ELR (cell line): Measurements from ENCODE around the gene SLC27A5.
"Not testable (repeated sequence)": the region's sequence is repeated elsewhere in the genome, so short reads cannot be mapped to it uniquely, and the experiment has no call there.

Experiments
- DNase-seq: peaks from one replicate; pipeline ENCODE4 v3.0.0-alpha.2; 2015; ENCODE audit warnings: low read depth

SLC27A5 gene

DNA sequence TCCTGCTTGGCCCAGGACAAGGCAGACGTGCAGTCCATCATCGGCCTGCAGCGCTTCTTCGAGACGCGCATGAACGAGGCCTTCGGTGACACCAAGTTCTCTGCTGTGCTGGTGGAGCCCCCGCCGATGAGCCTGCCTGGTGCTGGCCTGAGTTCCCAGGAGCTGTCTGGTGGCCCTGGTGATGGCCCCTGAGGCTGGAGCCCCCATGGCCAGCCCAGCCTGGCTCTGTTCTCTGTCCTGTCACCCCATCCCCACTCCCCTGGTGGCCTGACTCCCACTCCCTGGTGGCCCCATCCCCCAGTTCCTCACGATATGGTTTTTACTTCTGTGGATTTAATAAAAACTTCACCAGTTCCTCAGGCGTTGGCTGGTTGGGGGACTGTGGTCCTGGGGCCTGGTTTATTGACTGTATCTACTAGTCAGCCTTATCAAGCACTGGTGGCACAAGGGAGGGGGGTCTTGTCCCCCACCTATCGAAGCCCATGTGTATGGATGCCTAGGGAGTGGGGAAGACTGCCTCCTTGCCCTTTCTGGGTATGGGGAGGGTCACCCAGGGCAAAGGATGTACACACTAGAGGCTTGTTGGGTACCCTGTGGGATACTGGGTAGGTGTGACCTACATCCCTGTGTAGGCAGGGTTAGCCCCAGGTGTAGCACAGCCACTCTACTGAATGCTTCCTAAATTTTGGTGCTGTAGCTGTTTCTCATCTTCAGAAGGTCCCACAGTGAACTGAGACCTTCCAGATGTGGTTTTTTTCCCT is 38.8 kb upstream of the SLC27A5 start:
- no peak for DNase-seq

DNA sequence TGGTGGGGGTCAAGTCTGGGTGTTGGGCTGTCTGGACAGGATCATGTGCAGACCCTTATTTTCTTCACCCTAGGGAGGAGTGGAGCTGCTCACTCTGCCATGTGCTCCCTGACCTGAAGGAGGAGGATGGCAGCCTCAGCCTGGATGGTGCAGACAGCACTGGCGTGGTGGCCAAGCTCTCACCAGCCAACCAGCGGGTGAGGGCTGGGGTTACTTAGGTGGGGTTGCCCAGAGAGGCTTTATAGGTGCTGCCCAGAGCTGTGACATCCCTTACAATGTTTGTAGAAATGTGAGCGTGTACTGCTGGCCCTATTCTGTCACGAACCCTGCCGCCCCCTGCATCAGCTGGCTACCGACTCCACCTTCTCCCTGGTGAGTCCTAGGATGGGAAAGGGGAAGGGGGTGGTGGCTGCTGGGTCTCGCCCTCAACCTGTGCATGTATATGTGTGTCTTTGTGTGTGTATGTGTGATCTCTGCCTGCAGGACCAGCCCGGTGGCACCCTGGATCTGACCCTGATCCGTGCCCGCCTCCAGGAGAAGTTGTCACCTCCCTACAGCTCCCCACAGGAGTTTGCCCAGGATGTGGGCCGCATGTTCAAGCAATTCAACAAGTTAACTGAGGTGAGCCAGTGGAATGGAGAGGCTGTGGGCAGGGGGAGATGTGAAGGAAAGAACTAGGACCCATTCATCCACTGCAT is 38.0 kb upstream of the SLC27A5 start:
- DNase-seq: no peak

DNA sequence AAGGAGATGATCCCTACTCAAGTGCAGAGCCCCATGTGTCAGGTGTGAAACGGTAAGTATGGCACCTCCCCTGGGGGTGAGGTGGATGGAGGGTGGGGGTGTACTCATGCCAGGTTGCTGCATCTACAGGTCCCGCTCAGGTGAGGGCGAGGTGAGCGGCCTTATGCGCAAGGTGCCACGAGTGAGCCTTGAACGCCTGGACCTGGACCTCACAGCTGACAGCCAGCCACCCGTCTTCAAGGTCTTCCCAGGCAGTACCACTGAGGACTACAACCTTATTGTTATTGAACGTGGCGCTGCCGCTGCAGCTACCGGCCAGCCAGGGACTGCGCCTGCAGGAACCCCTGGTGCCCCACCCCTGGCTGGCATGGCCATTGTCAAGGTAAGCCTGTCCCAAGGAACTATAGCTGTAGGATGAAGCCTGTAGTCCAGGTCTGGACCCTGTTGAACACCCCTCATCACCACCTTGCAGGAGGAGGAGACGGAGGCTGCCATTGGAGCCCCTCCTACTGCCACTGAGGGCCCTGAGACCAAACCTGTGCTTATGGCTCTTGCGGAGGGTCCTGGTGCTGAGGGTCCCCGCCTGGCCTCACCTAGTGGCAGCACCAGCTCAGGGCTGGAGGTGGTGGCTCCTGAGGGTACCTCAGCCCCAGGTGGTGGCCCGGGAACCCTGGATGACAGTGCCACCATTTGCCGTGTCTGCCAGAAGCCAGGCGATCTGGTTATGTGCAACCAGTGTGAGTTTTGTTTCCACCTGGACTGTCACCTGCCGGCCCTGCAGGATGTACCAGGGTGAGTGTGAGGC is 37.3 kb upstream of the SLC27A5 start:
- DNase-seq: no peak

GRCh38 chr19:58547323-58548312 is 35.8 kb upstream of the SLC27A5 start:
- no peak for DNase-seq

DNA sequence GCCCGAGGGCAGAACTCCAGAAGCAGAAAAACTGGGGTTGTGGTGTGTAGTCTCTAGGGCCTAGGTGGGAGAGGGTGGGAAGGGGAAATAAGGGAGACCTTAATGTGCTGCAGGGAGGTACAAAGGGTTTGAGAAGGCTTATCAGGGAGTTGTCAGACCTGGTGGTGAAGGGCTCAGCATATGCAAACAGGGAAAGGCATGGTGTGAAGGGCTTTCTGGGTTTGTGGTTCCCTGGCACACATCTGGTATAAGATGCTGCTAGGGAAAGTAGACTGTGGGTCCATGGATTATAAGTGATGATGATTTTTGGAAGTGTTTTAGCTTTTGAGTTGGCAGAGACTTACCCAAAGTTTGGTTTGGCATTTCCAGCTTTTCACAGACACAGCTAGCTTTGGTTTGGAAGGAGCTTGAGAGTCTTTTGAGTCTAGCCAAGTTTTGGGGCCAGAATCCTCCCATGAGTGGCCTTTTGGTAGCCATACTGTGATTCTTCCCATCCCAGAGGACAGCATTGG is 34.3 kb upstream of the SLC27A5 start:
- no peak for DNase-seq

- DNase-seq: no peak
These were observed 33.7 kb upstream of the SLC27A5 start for GRCh38 chr19:58545286-58546018.

- DNase-seq: peak; percentile 54
These were observed 32.9 kb upstream of the SLC27A5 start for GRCh38 chr19:58544591-58545285.

DNA sequence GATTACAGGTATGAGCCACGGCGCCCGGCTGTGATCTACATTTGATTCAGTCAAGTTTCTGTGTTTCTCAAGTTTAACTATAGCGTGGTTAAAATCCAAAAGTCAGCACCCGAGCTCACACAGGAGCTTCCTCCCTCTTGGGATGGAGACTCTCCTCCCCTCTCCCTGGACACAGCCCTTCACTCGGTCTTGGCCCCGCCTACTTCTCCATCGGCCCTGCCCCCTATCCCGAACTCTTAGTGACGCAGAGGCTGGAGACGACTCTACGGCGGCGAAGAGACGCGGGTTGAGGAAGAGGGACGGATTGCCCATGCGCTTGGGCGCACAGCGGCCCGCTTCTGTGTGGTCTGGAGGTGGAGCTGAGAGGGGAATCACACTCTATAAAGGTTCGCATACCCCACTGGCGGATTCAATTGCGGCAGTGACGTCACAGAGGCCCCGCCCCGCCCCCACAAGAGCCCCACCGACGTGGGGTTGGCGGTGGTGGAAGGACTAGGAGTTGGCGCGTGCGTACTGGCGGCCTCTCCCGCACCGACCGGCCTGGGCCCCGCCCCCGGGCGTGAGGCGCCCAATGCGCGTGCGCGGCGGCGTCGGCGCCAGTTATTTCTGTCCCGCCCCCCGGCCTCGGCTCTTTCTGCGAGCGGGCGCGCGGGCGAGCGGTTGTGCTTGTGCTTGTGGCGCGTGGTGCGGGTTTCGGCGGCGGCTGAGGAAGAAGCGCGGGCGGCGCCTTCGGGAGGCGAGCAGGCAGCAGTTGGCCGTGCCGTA is 32.2 kb upstream of the SLC27A5 start, which contains the start of gene TRIM28:
Gene TRIM28 (plus strand): TSS at position 239 of the 765 bp plus-strand sequence. CDS start 694 bp downstream, outside the sequence.
- peak; percentile 97 for DNase-seq

DNA sequence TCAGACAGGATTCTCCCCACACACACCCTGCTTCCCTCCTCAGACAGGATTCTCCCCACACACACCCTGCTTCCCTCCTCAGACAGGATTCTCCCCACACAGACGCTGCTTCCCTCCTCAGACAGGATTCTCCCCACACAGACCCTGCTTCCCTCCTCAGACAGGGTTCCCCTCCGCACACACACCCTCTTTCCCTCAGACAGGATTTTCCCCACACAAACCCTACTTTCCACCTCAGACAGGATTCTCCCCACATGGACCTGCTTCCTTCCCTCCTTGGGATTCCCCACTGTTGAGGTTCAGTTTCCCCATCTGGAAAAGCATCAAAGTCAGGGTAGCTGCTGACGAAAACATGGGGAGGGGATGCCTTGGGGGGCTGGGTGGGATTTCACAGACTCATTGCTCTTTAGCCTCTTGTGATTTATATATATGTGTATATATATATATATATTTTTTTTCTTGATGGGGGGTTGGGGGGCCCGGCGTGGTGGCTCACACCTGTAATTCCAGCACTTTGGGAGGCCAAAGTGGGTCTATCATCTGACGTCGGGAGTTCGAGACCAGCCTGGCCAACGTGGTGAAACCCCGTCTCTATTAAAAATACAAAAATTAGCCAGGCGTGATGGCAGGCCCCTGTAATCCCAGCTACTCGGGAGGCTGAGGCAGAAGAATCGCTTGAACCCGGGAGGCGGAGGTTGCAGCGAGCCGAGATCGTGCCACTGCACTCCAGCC is 31.0 kb upstream of the SLC27A5 start:
- not testable (repeated sequence) for DNase-seq

DNA sequence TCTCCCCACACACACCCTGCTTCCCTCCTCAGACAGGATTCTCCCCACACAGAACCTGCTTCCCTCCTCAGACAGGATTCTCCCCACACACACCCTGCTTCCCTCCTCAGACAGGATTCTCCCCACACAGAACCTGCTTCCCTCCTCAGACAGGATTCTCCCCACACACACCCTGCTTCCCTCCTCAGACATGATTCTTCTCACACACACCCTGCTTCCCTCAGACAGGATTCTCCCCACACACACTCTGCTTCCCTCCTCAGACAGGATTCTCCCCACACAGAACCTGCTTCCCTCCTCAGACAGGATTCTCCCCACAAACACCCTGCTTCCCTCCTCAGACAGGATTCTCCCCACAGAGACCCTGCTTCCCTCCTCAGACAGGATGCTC is 27.4 kb upstream of the SLC27A5 start:
- DNase-seq: not testable (repeated sequence)

DNA sequence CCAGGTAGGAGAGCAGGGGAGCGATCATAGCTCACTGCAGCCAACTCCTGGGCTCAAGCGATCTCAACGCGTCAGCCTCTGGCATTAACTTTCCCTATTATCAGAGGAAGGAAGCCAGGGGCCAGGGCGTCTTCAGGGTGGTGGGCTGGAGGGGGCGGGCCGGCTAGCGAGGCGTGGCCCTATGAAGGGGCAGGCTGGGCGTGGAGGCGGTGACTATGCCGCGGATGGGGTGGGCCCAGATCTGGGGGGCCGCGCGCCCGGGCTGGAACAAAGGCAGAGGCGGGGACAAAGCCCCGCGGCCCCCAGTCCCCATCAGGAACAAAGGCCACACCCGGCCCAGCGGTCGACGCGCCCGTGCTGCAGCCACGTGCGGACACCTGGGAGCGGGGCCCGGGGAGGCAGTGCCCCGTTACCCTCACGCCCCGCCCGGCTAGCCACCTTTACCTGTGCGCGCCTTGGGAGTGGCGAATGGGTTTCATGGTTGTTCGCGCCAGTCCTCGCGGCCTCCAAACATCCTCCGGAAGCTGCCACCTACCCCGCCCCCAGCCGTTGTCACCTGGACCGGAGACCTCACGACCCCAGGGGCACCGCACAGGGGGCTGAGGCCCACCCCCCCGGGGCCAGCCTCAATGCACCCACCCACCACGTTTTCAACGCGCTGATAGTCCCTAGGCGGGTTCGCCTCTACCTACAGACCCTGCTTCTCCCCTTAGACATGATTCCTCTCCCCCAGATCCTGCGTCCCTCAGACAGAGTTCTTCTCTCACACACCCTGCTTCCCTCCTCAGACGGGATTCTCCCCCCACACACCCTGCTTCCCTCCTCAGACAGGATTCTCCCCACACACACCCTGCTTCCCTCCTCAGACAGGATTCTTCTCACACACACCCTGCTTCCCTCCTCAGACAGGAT is 26.7 kb upstream of the SLC27A5 start:
- DNase-seq: no peak

GRCh38 chr19:58536852-58537798 is 25.3 kb upstream of the SLC27A5 start:
- no peak for DNase-seq

- DNase-seq: no peak
These were observed 24.1 kb upstream of the SLC27A5 start for GRCh38 chr19:58535857-58536256.

- no peak for DNase-seq
These were observed 19.4 kb upstream of the SLC27A5 start for GRCh38 chr19:58531034-58531840.

DNA sequence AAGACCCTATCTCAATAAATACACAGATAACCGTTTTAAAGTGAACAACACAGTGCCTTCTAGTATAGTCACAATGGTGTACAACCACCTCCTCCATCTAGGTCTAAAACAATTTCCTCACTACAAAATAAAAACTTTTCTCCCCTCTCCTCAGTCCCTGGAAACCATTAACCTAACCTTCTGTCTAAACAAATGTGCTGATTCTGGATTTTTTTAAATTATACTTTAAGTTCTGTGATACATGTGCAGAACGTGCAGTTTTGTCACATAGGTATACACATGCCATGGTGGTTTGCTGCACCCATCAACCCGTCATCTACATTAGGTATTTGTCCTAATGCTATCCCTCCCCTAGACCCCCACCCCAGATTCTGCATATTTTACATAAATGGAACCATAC is 17.6 kb upstream of the SLC27A5 start:
- DNase-seq: no peak
